ENCODE measurements around the gene DHRSX.
"Not testable (repeated sequence)": the region's sequence is repeated elsewhere in the genome, so short reads cannot be mapped to it uniquely, and the experiment has no call there.

Gene DHRSX

DNA sequence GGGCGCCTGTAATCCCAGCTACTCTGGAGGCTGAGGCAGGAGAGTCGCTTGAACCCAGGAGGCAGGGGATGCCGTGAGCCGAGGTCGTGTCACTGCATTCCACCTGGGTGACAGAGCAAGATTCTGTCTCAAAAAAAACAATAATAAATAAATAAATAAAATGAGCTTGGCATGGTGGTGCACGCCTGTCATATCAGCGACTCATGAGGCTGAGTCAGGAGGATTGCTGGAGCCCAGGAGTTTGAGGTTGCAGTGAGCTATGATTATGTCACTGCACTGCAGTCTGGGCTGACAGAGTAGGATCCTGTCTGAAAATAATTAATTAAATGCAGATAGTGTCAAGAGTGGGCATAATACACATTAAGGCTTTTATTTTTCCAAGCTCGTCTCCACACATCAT is 77.5 kb downstream of the DHRSX start (continued):
- TF ChIP-seq ARNTL (CRISPR knock-in tag; IDR thresholded peaks at IDR 0.05; ENCODE audit: borderline replicate concordance, low read depth) (no peak), ESRRG (CRISPR knock-in tag; IDR thresholded peaks at IDR 0.05) (no peak)
- TF ChIP-seq, protein P1, sequence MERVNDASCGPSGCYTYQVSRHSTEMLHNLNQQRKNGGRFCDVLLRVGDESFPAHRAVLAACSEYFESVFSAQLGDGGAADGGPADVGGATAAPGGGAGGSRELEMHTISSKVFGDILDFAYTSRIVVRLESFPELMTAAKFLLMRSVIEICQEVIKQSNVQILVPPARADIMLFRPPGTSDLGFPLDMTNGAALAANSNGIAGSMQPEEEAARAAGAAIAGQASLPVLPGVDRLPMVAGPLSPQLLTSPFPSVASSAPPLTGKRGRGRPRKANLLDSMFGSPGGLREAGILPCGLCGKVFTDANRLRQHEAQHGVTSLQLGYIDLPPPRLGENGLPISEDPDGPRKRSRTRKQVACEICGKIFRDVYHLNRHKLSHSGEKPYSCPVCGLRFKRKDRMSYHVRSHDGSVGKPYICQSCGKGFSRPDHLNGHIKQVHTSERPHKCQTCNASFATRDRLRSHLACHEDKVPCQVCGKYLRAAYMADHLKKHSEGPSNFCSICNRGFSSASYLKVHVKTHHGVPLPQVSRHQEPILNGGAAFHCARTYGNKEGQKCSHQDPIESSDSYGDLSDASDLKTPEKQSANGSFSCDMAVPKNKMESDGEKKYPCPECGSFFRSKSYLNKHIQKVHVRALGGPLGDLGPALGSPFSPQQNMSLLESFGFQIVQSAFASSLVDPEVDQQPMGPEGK (CRISPR knock-in tag; IDR thresholded peaks at IDR 0.05; ENCODE audit: borderline replicate concordance) = no peak

DNA sequence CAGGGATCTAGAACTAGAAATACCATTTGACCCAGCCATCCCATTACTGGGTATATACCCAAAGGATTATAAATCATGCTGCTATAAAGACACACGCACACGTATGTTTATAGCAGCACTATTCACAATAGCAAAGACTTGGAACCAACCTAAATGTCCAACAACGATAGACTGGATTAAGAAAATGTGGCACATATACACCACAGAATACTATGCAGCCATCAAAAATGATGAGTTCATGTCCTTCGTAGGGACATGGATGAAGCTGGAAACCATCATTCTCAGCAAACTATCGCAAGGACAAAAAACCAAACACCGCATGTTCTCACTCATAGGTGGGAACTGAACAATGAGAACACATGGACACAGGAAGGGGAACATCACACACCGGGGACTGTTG is 81.4 kb downstream of the DHRSX start:
- not testable (repeated sequence) for ATAC-seq

DNA sequence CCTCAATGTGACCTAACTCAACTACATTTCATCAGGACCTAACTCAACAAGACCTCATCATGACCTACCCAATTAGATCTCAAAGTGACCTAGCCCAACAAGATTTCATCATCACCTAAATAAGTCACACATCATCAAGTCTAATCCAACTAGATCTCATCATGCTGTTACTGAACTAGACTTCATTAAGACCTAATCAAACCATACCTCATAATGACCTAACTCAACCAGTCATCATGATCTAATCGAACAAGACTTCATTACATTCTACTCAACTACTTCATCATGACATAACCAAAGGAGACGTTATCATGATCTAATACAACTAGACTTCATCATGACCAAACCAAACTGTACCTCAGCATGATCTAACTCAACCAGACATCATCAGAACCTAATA is 82.8 kb downstream of the DHRSX start:
- TF ChIP-seq, protein P2, sequence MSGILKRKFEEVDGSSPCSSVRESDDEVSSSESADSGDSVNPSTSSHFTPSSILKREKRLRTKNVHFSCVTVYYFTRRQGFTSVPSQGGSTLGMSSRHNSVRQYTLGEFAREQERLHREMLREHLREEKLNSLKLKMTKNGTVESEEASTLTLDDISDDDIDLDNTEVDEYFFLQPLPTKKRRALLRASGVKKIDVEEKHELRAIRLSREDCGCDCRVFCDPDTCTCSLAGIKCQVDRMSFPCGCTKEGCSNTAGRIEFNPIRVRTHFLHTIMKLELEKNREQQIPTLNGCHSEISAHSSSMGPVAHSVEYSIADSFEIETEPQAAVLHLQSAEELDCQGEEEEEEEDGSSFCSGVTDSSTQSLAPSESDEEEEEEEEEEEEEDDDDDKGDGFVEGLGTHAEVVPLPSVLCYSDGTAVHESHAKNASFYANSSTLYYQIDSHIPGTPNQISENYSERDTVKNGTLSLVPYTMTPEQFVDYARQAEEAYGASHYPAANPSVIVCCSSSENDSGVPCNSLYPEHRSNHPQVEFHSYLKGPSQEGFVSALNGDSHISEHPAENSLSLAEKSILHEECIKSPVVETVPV (CRISPR knock-in tag; IDR thresholded peaks at IDR 0.05) = no peak
- TF ChIP-seq, protein P3, sequence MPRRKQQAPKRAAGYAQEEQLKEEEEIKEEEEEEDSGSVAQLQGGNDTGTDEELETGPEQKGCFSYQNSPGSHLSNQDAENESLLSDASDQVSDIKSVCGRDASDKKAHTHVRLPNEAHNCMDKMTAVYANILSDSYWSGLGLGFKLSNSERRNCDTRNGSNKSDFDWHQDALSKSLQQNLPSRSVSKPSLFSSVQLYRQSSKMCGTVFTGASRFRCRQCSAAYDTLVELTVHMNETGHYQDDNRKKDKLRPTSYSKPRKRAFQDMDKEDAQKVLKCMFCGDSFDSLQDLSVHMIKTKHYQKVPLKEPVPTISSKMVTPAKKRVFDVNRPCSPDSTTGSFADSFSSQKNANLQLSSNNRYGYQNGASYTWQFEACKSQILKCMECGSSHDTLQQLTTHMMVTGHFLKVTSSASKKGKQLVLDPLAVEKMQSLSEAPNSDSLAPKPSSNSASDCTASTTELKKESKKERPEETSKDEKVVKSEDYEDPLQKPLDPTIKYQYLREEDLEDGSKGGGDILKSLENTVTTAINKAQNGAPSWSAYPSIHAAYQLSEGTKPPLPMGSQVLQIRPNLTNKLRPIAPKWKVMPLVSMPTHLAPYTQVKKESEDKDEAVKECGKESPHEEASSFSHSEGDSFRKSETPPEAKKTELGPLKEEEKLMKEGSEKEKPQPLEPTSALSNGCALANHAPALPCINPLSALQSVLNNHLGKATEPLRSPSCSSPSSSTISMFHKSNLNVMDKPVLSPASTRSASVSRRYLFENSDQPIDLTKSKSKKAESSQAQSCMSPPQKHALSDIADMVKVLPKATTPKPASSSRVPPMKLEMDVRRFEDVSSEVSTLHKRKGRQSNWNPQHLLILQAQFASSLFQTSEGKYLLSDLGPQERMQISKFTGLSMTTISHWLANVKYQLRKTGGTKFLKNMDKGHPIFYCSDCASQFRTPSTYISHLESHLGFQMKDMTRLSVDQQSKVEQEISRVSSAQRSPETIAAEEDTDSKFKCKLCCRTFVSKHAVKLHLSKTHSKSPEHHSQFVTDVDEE (CRISPR knock-in tag; IDR thresholded peaks at IDR 0.05) = no peak
- TF ChIP-seq PPARA (CRISPR knock-in tag; IDR thresholded peaks at IDR 0.05; ENCODE audit: borderline replicate concordance) (no peak), ZFP30 (CRISPR knock-in tag; IDR thresholded peaks at IDR 0.05) (no peak), ZC3H10 (CRISPR knock-in tag; IDR thresholded peaks at IDR 0.05) (no peak), CSDC2 (CRISPR knock-in tag; IDR thresholded peaks at IDR 0.05) (no peak), GLIS3 (CRISPR knock-in tag; IDR thresholded peaks at IDR 0.05) (no peak), ZNF565 (CRISPR knock-in tag; conservative IDR thresholded peaks at IDR 0.05; ENCODE audit: low read depth) (no peak), BACH2 (CRISPR knock-in tag; IDR thresholded peaks at IDR 0.05; ENCODE audit: borderline replicate concordance) (no peak), ESRRG (CRISPR knock-in tag; IDR thresholded peaks at IDR 0.05) (no peak), RARB (CRISPR knock-in tag; IDR thresholded peaks at IDR 0.05) (no peak), ARNTL (CRISPR knock-in tag; IDR thresholded peaks at IDR 0.05; ENCODE audit: borderline replicate concordance, low read depth) (no peak), TOX (CRISPR knock-in tag; IDR thresholded peaks at IDR 0.05; ENCODE audit: borderline replicate concordance) (no peak)
- TF ChIP-seq, protein P4, sequence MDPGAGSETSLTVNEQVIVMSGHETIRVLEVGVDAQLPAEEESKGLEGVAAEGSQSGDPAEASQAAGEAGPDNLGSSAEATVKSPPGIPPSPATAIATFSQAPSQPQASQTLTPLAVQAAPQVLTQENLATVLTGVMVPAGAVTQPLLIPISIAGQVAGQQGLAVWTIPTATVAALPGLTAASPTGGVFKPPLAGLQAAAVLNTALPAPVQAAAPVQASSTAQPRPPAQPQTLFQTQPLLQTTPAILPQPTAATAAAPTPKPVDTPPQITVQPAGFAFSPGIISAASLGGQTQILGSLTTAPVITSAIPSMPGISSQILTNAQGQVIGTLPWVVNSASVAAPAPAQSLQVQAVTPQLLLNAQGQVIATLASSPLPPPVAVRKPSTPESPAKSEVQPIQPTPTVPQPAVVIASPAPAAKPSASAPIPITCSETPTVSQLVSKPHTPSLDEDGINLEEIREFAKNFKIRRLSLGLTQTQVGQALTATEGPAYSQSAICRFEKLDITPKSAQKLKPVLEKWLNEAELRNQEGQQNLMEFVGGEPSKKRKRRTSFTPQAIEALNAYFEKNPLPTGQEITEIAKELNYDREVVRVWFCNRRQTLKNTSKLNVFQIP (CRISPR knock-in tag; IDR thresholded peaks at IDR 0.05; ENCODE audit: borderline replicate concordance, low read depth) = no peak
- TF ChIP-seq, protein P1 (CRISPR knock-in tag; IDR thresholded peaks at IDR 0.05; ENCODE audit: borderline replicate concordance) = no peak
- ATAC-seq = no peak

DNA sequence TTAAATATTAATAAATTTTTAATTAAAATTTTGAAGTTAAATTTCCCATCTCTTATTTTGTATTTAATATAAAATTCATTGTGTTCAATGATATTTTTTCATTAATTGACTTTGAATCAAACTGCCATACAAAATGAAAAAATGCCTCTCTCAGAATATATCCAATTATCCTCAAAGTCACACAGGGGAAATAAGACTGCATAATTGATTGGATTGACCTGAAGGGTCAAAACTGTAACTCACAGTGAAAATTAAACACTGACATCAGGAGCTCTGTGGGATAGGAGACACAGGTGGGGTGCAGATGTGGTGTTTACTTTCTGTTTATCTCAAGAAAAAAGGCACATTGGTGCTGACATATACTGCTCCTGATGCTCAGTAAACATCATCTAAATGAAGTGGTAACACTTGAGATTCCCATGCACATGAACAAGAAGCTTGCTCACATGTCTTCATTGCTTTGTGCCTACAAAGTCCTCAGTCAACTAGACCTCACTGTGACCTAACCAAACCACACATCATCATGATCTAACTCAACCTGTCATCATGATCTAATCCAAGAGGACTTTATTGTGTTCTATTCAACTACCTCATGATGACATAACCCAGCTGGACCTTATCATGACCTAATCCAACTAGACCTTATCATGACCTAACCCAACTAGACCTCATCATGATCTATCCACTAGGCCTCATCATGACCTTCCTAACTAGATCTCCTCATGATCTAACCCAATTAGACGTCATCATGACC is 83.7 kb downstream of the DHRSX start:
- TF ChIP-seq ESRRG (CRISPR knock-in tag; IDR thresholded peaks at IDR 0.05) (no peak), ZC3H10 (CRISPR knock-in tag; IDR thresholded peaks at IDR 0.05) (no peak), BACH2 (CRISPR knock-in tag; IDR thresholded peaks at IDR 0.05; ENCODE audit: borderline replicate concordance) (no peak), OSR1 (CRISPR knock-in tag; IDR thresholded peaks at IDR 0.05) (no peak), ZFP30 (CRISPR knock-in tag; IDR thresholded peaks at IDR 0.05) (no peak), RARB (CRISPR knock-in tag; IDR thresholded peaks at IDR 0.05) (no peak), CSDC2 (CRISPR knock-in tag; IDR thresholded peaks at IDR 0.05) (no peak), PPARA (CRISPR knock-in tag; IDR thresholded peaks at IDR 0.05; ENCODE audit: borderline replicate concordance) (no peak)
- TF ChIP-seq, protein P2 (CRISPR knock-in tag; IDR thresholded peaks at IDR 0.05) = no peak
- no peak for ATAC-seq

Measured in SK-N-SH treated with all-trans-retinoic acid at 6 μM for 48 hours (cell line).